ENCODE measurements around the gene CSPG5.

The CSPG5 gene

DNA sequence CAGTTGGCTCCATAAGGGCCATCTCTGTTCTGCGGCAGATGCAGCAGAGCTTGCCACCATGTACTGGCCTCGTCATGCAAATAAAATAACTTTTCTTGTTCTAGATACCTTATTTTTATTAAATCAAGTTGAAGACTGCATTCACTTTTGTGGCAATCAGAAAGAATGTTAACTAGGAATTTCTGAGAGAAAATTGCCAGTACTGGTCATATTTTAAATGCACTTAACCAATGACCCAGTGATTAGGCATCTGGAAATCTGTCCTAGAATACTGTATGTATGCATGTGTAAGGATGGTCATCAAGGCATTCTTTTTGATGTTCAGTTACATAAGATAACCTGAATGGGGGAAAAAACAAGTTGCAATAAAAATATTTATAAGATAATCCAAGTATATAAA, 34.2 kb upstream of the CSPG5 start:
- no peak overlapping the region for H3K4me3 ChIP-seq (replicated peaks; ENCODE audit: low read depth, low read length)
- no peak for DNase-seq (ENCODE audit: low read depth)
- no peak for TF ChIP-seq CTCF (IDR thresholded peaks at IDR 0.05; ENCODE audit: low read length, missing control alignments)

GRCh38 chr3:47612178-47612577, 33.5 kb upstream of the CSPG5 start:
- TF ChIP-seq CTCF (IDR thresholded peaks at IDR 0.05; ENCODE audit: low read length, missing control alignments): no peak
- no peak overlapping the region for H3K4me3 ChIP-seq (replicated peaks; ENCODE audit: low read depth, low read length)
- DNase-seq (ENCODE audit: low read depth): peak; percentile 89

GRCh38 chr3:47611576-47611975, 32.9 kb upstream of the CSPG5 start:
- no peak for DNase-seq (ENCODE audit: low read depth)
- H3K4me3 ChIP-seq (replicated peaks; ENCODE audit: low read depth, low read length): no peak overlapping the region
- no peak for TF ChIP-seq CTCF (IDR thresholded peaks at IDR 0.05; ENCODE audit: low read length, missing control alignments)

- no peak for DNase-seq (ENCODE audit: low read depth)
- TF ChIP-seq CTCF (IDR thresholded peaks at IDR 0.05; ENCODE audit: low read length, missing control alignments): no peak
- no peak overlapping the region for H3K4me3 ChIP-seq (replicated peaks; ENCODE audit: low read depth, low read length)
These were observed 31.9 kb upstream of the CSPG5 start for GRCh38 chr3:47610583-47610982.

DNA sequence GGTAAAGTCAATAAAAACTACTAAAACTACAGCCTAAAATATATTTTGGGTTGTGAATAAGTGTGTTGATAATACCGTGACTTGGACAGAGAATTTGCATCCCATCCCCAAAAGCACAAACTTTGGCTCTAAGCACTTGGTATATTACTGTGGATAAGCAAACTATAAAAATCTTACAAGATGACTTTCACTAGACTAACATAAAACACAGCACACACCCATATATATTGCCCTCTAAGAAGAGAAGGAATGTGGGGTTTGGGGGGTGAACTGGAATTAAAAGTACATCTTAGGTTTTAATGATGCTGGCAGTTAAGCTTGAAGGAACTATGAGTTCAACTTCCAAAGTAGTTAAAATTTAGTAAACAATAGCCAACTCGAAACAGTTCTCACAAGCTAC, 28.7 kb upstream of the CSPG5 start:
- no peak overlapping the region for H3K4me3 ChIP-seq (replicated peaks; ENCODE audit: low read depth, low read length)
- TF ChIP-seq CTCF (IDR thresholded peaks at IDR 0.05; ENCODE audit: low read length, missing control alignments): no peak
- no peak for DNase-seq (ENCODE audit: low read depth)

DNA sequence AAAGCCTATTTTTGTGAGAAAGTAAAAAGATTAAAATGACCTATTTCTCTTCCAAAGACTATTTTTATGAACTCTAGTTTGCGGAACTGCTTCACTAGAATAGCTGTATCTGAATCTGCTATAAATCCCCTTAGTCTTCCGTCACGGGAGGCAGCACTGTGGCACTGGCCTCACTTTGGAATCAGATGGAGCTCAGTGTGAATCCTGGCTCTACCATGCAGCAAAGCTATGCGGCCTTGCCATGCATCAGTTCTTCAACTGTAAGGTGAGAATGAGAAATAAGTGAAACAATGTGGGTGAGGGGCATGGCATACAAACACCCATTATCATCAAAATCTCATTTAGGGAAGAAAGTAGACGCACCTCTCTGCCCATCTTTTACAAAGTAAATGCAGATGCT, 27.5 kb upstream of the CSPG5 start:
- TF ChIP-seq CTCF (IDR thresholded peaks at IDR 0.05; ENCODE audit: low read length, missing control alignments): no peak
- H3K4me3 ChIP-seq (replicated peaks; ENCODE audit: low read depth, low read length): no peak overlapping the region
- no peak for DNase-seq (ENCODE audit: low read depth)

- TF ChIP-seq CTCF (IDR thresholded peaks at IDR 0.05; ENCODE audit: low read length, missing control alignments): no peak
- DNase-seq (ENCODE audit: low read depth): peak; percentile 38
- H3K4me3 ChIP-seq (replicated peaks; ENCODE audit: low read depth, low read length): no peak overlapping the region
These were observed 27.0 kb upstream of the CSPG5 start for GRCh38 chr3:47605652-47606051.

Measured in fibroblast of pulmonary artery (primary cell).